Left lung (tissue), 10 donors: ENCODE measurements around the gene GFOD2. TPM values are rescaled to one million over a fixed set of nuclear protein-coding genes. Genes with fewer than 3 reads are reported as not detected.
"Not testable (repeated sequence)": the region's sequence is repeated elsewhere in the genome, so short reads cannot be mapped to it uniquely, and the experiment has no call there.

ENCODE experiments used
- ATAC-seq: fragments of 200-7000 bp; cut with Tn5 transposase; one replicate; pipeline ENCODE4 v1.9.1; 2020; ENCODE audit warnings: moderate library complexity
- DNase-seq, 4 donors: peaks; one replicate each; pipeline ENCODE4 v3.0.0-alpha.2; 2013 to 2020
- H3K27ac ChIP-seq, 2 donors: fragments of 200-600 bp; sonication (generic) in 1 of 2; one replicate each; pipeline versions ENCODE4 v1.5.0 to v1.8.0; 2020 to 2021
- H3K27me3 ChIP-seq, 2 donors: fragments of 200-600 bp; sonication (generic) in 1 of 2; one replicate each; pipeline versions ENCODE4 v1.5.0 to v1.8.0; 2020 to 2021
- H3K36me3 ChIP-seq, 2 donors: fragments of 200-600 bp; sonication (generic) in 1 of 2; one replicate each; pipeline versions ENCODE4 v1.5.0 to v1.8.0; 2020 to 2021
- H3K4me1 ChIP-seq, 2 donors: fragments of 200-600 bp; one replicate each; pipeline ENCODE4 v1.8.0; 2021
- H3K4me3 ChIP-seq, 2 donors: fragments of 200-600 bp; sonication (generic) in 1 of 2; one replicate each; pipeline versions ENCODE4 v1.5.0 to v1.8.0; 2020 to 2021; ENCODE audit warnings: mild to moderate bottlenecking in 1 of 2
- H3K9me3 ChIP-seq, 2 donors: fragments of 200-600 bp; sonication (generic) in 1 of 2; one replicate each; pipeline versions ENCODE4 v1.5.0 to v1.8.0; 2020 to 2021
- CTCF ChIP-seq, 2 donors: fragments of 200-600 bp; sonication (generic) in 1 of 2; IDR thresholded peaks; one replicate each; pipeline versions ENCODE4 v1.5.0 to v1.8.0; 2021; ENCODE audit warnings: antibody characterized with exemption in 2 of 2
- intact Hi-C, 2 donors: fragments of 100-400 bp; cut with DNase I; formaldehyde crosslinking; loops; one replicate each; pipeline versions ENCODE4 v1.11.2 to v1.14.2; 2022
- polyA plus RNA-seq, 6 donors: library from polyadenylated mRNA; unstranded; fragments of 120-200 nt; gene quantifications; one replicate each; pipeline ENCODE4 v1.2.1, GENCODE V29; 2013; ENCODE audit not compliant: insufficient read length in 6 of 6
- total RNA-seq, 2 donors: library from RNA; stranded (reverse); fragmentation: NEBNext Ultra II Directional; extraction: Animal tissue kit (Norgen Biotek cat#: 25700); gene quantifications; one replicate each; pipeline ENCODE4 v1.2.1, GENCODE V29; 2021
- donor health status: DM: no; HTN: yes; CAD: no.
- donor health status: DM: no; HTN: no; CAD: no.

GFOD2 gene
- total and polyA plus RNA-seq, 8 donors = 13.7 to 39.5 (median 32.1) TPM

GRCh38 chr16:67758966-67759365, 39.9 kb upstream of the GFOD2 start:
- H3K4me1 ChIP-seq = no peaks in the 10 kb centered on the region
- H3K4me3 ChIP-seq = no peak overlapping the region
- H3K27ac ChIP-seq = no peak overlapping the region
- H3K9me3 ChIP-seq = no peaks in the 10 kb centered on the region
- intact Hi-C loops = no loop called here
- peak in 2 of 4 donors; percentile 14 to 30 for DNase-seq
- H3K36me3 ChIP-seq = peaks cover 0 to 25% of the 10 kb centered on the region in 2 donors
- TF ChIP-seq CTCF (IDR thresholded peaks at IDR 0.05) = no peak
- no peak for ATAC-seq
- no peaks in the 10 kb centered on the region for H3K27me3 ChIP-seq

DNA sequence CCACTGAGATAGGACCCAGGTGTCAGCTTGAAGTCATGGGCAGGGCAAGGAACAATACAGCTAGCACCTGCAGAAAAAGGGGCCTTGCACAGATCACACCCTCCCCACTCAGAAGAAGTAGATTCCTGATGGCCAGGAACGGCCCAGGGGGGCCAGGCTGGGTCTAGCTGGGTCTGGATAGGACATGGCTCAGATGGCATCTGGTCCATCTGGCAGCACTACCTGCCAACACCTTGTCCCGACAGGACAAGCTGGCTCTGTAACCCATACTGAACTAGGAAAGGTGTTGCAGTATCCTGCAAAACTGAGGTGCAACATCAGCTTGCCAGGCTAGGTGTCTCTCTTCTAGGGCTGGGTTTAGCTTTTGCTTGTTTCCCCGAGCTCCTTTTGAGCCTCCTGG, 38.9 kb upstream of the GFOD2 start:
- no peak for ATAC-seq

GRCh38 chr16:67752641-67753040, 33.5 kb upstream of the GFOD2 start:
- H3K27me3 ChIP-seq = no peaks in the 10 kb centered on the region
- no peaks in the 10 kb centered on the region for H3K4me1 ChIP-seq
- no peaks in the 10 kb centered on the region for H3K9me3 ChIP-seq
- intact Hi-C loops = no loop called here
- no peak overlapping the region for H3K4me3 ChIP-seq
- TF ChIP-seq CTCF (IDR thresholded peaks at IDR 0.05) = no peak
- no peak overlapping the region for H3K27ac ChIP-seq
- H3K36me3 ChIP-seq = peaks cover 0 to 17% of the 10 kb centered on the region in 2 donors
- peak in 1 of 4 donors; percentile 2 for DNase-seq
- no peak for ATAC-seq

More for the DNA sequence above, 38.9 kb upstream of the GFOD2 start:
- no peak for TF ChIP-seq CTCF (IDR thresholded peaks at IDR 0.05)
- Histone ChIP-seq H3K4me3 (no peak overlapping the region), H3K9me3 (no peaks in the 10 kb centered on the region), H3K4me1 (no peaks in the 10 kb centered on the region), H3K27me3 (no peaks in the 10 kb centered on the region), H3K27ac (no peak overlapping the region), H3K36me3 (peaks cover 0 to 24% of the 10 kb centered on the region in 2 donors)
- intact Hi-C loops = no loop called here
- peak in 1 of 4 donors; percentile 43 for DNase-seq

GRCh38 chr16:67751331-67751730, 32.2 kb upstream of the GFOD2 start:
- H3K4me3 ChIP-seq, H3K9me3 ChIP-seq, H3K27me3 ChIP-seq, H3K27ac ChIP-seq, H3K4me1 ChIP-seq, intact Hi-C loops: not testable (repeated sequence)
- peaks cover 0 to 12% of the 10 kb centered on the region in 2 donors for H3K36me3 ChIP-seq
- ATAC-seq (peak; percentile 80), DNase-seq (peak in 1 of 4 donors; percentile 2)

DNA sequence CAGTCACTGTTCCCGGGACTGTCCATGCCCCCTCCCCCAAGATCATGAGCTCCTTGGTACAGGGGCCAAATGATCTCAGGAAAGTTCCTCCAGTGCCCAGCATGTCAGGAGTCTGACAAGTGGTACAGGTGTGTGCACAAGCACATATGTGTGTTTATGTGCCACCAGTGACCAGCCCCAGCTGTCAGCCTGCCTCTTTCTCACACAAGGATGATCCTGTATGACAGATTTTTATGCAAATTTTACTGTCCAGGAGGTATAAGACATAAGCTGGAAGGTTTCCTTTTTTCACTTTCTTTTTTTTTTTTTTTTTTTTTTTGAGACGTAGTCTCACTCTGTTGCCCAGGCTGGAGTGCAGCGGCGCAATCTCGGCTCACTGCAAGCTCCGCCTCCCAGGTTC, 31.4 kb upstream of the GFOD2 start:
- Histone ChIP-seq H3K4me3 (no peak overlapping the region), H3K9me3 (no peaks in the 10 kb centered on the region), H3K36me3 (peaks cover 0 to 12% of the 10 kb centered on the region in 2 donors), H3K27ac (no peak overlapping the region), H3K4me1 (no peaks in the 10 kb centered on the region), H3K27me3 (no peaks in the 10 kb centered on the region)
- no peak for ATAC-seq
- DNase-seq = peak in 1 of 4 donors; percentile 1
- no peak for TF ChIP-seq CTCF (IDR thresholded peaks at IDR 0.05)
- intact Hi-C loops = no loop called here

GRCh38 chr16:67749436-67750078, 30.4 kb upstream of the GFOD2 start:
- no peak overlapping the region for H3K4me3 ChIP-seq
- H3K27me3 ChIP-seq = no peaks in the 10 kb centered on the region
- no peaks in the 10 kb centered on the region for H3K9me3 ChIP-seq
- no peak for TF ChIP-seq CTCF (IDR thresholded peaks at IDR 0.05)
- intact Hi-C loops = no loop called here
- no peaks in the 10 kb centered on the region for H3K4me1 ChIP-seq
- peak in 1 of 4 donors; percentile 22 for DNase-seq
- no peak for ATAC-seq
- H3K36me3 ChIP-seq = peaks cover 0 to 12% of the 10 kb centered on the region in 2 donors
- H3K27ac ChIP-seq = no peak overlapping the region
